GM18858 (cell line): Measurements from ENCODE around the gene MRPL38.

Source experiments
- ATAC-seq: cut with Tn5 transposase; IDR thresholded peaks from one replicate; pipeline ENCODE4 v1.9.1; 2021; ENCODE audit not compliant: unreplicated experiment

MRPL38 gene

DNA sequence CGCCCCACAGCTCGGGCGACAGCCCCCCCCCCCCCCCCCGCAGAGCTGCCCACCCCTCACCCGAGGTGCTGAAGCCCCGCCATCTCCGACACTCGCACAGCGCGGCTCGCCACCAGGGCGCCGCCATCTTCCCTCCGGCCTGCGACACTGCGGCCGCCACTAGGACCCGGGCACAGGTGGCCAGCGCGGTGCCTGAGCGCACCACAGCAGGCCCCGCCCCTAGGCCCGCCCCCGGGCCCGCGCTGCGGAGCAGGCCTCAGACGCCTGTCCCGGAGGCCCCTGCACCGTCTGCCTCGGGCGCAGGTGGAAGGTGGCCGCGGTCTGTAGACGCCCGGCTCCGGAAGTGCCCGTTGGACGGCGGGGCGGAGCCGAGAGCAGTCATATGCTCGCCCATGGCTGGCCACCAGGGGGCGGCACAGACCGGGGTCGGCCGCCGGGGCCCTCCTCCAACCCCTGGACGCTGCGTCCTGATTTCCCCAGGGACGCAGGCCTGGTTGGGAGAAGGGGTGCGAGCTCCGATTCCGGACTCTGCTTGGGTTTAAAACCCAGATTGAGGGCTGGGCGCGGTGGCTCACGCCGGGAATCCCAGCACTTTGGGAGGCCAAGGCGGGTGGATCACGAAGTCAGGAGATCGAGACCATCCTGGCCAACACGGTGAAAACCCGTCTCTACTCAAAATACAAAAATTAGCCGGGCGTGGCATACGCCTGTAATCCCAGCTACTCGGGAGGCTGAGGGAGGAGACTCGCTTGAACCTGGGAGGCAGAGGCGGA lies at the start of gene MRPL38:
Gene MRPL38 (minus strand): TSS at position 136 of the 773 bp plus-strand sequence. CDS start 9 bp downstream, at position 127.
- ATAC-seq, result peak; percentile 82

- no peak for ATAC-seq
These were observed 46.3 kb upstream of the MRPL38 start for GRCh38 chr17:75950855-75951554.

GRCh38 chr17:75950421-75950820 lies 45.7 kb upstream of the MRPL38 start:
- ATAC-seq, result no peak

DNA sequence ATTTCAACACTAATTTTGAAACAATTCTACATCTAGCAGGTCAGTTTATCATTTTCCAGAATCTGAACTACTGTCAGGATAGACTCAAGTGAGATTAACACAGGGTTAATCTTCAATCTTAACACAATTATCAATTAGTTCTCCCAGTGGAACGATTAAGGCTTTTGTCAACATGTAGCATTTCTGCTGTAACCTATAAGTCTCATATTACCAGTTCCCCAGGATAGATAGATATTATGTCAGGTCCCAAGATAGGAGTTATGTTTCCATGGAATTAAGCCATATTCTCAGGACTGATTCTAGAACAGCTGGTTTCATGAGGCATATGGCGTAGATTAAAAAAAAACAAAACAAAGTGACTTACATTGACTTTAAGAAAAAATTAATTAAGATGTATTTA lies 40.5 kb upstream of the MRPL38 start:
- ATAC-seq, result no peak

DNA sequence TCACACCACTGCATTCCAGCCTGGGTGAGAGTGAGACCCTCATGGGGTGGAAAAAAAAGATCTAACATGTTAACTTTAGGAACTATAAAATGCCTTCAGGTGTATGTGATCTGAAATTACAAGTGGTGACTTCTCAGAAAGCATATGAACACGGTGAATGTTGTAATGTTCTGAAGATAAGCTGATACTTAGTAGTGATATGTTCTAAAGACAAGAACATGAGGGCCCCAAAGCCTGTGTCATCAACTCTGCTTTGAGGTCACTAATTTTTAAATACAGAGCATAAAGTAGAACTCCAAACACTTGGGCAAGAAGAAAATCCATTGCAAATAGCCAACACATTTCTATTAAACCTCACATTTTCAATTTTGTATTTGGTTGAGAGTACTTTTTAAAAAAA lies 38.8 kb upstream of the MRPL38 start:
- no peak for ATAC-seq

GRCh38 chr17:75942473-75942872 lies 37.8 kb upstream of the MRPL38 start:
- ATAC-seq, result no peak

DNA sequence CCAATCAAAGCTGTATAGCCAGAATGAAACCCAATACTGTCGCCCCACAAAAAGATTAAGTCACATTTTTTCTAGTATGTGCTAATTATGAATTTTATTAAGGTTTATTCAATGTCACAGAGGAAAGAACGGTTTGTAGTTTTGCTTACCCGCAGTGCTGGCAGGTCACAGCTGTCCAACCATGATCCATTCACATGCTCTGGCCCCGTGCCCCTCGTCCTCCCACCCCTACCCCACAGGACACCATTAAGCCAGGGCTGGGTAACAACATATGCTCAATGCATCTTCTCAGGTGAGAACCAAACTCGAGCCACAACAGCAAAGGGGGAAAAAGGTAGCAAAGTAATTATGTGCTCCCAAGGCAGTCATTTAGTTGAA lies 36.7 kb upstream of the MRPL38 start:
- ATAC-seq, result no peak

GRCh38 chr17:75940727-75941441 lies 36.2 kb upstream of the MRPL38 start, which contains the start of gene FBF1:
Gene FBF1, minus strand, starts transcription at chr17:75941042. Its CDS starts 2,893 bp downstream, at chr17:75938149.
- peak; percentile 89 for ATAC-seq

DNA sequence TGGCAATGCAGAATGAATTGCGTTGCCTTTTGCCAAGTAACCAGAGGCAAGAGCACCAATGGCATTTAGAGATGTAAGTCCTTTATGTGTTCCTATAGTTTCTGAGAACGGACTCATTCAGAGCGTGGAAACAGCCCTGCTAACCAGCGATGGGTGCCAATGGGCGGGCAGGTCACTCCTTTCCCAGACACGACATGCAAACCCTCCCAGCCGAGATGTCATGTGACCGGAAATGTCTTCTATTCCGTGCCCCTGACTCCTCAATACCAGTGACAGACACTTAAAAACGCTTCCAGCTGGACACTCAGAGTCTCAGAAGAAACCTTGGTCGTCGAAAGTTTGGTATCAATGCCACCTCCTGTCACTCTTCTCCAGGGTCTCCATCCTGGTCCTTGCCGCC lies 33.0 kb upstream of the MRPL38 start:
- ATAC-seq, result no peak

DNA sequence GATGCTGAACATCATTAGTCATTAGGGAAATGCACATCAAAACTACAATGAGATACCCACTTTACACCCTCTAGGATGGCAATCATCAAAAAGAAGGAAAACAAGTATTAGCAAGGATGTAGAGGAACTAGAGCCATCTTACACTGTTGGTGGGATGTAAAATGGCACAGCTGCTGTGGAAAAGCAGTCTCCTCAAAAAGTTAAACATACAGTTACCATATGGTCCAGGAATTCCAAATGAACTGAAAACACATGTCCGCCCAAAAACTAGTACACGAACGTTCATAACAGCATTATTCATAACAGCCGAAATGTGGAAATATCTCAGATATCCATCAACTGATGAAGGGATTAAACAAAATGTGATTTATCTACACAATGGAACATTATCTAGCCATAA lies 29.1 kb upstream of the MRPL38 start:
- ATAC-seq, result no peak

DNA sequence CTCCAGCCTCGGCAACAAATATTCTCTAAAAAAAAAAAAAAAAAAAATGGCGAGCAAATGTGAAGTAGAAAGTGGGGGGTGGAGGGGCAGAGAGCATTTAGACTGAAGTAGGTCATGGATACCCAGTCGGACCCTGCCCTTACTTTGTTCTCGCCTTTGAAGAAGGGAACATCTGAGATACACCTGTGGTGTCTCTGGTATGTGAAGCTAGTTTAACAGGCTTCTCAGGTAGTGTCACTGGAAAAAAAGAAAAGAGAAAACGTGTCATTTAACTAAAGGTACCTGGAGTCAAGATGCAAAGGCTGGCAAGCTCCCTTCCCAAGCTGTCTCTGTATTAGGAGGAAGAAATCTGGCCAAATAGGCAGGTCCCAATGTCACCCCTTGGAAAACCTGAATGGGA lies 28.2 kb upstream of the MRPL38 start:
- no peak for ATAC-seq

- ATAC-seq, result no peak
These were observed 26.4 kb upstream of the MRPL38 start for GRCh38 chr17:75931062-75931461.

DNA sequence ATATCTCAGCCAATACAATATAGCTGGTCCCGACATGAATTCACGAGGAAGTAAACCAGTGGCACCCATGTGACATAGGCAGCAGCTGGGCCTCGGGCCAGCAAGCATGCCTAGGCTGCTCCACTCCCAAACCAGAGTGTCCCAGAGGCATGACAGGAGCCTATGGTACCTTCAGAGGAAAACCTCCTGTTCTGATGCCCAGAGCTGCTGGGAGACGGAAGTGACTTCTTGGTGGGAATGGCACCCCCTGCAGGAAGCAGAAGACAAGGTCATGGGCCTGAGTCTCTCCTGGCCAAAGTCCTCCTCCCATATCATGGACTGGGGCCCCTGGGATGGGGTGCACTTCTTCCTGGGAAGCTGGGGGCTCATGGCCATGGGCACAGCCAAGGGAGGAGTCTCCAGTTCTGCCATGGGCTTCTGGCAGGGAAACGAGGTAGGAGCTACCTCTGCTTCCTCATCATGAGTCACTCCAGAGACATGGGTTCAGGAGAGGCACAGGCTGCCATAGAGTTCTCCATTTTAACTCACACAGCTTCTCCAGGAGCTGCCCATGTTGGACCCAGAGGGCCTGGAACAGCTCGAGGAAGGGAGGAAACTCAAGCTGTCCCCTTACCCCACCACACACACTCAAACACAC lies 22.7 kb upstream of the MRPL38 start:
- ATAC-seq, result no peak

DNA sequence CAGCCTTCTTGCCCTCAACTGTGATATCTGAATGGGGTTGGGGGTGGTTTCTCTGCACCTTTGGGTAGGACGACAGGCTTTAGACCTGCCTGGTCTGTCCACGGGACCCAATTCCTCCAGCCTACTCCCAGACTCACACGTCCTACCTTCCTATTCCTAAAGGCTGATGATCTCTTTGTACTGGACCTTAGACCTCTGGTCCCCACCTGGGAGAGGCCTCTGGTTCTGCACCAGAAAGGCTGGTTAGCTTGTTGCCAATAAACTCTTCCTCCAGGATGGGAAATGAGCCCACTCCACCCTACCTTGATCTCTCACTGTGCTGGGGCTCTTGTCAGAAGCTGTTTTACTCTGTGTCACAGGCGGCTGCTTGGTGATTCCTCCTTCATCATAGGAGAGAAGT lies 21.8 kb upstream of the MRPL38 start:
- ATAC-seq, result no peak

GRCh38 chr17:75925912-75926311 lies 21.2 kb upstream of the MRPL38 start:
- no peak for ATAC-seq

DNA sequence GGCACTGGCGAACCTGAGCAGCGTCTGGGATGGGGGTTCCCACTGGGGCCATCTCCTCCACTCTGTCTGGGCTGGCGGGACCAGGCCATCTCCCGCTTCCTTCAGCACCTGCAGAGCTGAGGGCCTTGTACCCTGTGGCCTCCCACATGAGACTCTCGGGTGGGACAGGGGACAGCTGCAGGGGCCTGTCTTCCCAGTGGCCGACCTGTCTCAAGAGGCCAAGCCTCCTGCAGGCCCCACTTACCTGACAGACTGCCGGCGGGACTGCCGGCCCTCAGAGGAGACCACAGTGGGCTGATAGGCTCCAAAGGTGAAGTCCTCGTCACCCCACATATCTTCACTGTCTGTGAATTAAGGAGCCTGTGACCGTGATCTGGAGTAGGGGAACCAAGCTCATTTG lies 20.4 kb upstream of the MRPL38 start:
- ATAC-seq, result no peak

GRCh38 chr17:75922963-75923874 lies 18.5 kb upstream of the MRPL38 start:
- no peak for ATAC-seq

GRCh38 chr17:75922173-75922961 lies 17.7 kb upstream of the MRPL38 start:
- ATAC-seq, result no peak

DNA sequence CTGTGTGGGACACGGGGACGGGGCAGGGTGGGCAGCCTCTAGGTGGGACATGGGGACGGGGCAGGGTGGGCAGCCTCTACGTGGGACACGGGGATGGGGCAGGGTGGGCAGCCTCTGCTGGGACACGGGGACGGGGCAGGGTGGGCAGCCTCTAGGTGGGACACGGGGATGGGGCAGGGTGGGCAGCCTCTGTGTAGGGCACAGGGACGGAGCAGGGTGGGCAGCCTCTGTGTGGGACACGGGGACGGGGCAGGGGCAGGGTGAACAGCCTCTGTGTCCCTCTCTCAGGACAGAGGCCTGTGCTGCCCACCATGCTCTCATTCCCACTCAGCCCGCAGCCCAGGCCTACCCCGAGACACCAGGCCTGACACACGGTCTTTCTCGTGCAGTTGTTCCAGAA lies 16.9 kb upstream of the MRPL38 start:
- ATAC-seq, result no peak
